Glomerular visceral epithelial cell (primary cell): Measurements from ENCODE around the gene PAN2.
"Not testable (repeated sequence)": the region's sequence is repeated elsewhere in the genome, so short reads cannot be mapped to it uniquely, and the experiment has no call there.

Source experiments
- DNase-seq: peaks from one replicate; pipeline ENCODE4 v3.0.0-alpha.2; 2016; ENCODE audit errors: extremely low spot score

PAN2 gene

GRCh38 chr12:56341616-56342015 is 7.8 kb upstream of the PAN2 start:
- no peak for DNase-seq

- DNase-seq: no peak
Observed at GRCh38 chr12:56339158-56339422, 5.3 kb upstream of the PAN2 start.

GRCh38 chr12:56338308-56339157 is 4.7 kb upstream of the PAN2 start, which contains the start of gene IL23A:
TSS of gene IL23A (plus strand) at chr12:56338884. CDS start at chr12:56339045, 161 bp downstream.
- peak; percentile 85 for DNase-seq

GRCh38 chr12:56337753-56338251 is 4.0 kb upstream of the PAN2 start:
- no peak for DNase-seq

DNA sequence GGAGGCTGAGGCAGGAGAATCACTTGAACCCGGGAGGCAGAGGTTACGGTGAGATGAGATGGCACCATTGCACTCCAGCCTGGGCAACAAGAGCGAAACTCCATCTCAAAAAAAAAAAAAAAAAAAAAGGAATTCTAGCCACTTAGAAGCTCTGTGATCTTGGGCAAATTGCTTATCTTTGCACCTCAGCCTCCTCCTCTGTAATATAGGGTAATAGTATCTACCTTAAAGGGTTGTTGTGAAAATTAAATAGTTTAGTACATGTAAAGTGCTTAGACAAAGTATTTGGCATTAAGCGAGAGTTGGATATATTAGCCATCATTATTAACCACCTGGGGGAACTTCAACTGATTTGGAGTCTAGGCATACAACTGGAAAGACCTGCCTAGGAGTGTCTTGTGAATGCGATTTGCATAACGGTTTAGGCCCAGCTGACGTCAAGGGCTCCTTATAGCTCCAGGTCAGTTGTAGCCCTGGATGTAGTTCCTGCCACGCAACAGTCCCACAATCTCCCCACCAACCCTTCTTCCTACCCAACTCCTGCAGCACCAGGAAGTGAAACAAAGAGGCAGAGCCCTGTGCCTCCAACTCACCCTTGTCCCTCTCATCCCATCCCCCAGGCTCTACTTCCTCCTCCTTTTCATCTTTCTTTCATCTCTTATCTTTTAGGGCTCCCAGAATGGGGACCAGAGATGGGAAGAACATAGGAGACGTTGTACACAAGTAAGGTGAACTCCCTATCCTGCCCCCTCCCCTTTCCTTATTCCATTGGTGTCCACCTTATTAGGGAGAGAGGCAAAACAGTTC is 2.8 kb upstream of the PAN2 start:
- DNase-seq: no peak

DNA sequence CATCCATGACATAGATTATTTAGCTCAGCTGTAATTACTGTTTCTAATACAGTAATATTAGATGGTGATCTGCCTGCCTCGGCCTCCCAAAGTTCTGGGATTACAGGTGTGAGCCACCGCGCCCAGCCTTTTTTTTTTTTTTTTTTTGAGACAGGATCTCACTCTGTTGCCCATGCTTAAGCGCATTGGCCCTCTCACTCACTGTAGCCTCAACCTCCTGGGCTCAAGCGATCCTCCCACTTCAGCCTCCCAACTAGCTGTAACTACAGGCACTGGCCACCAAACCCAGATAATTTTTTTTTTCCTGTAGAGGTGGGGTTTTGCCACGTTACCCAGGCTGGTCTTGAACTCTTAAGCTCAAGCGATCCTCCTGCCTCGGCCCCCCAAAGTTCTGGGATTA is 1.7 kb upstream of the PAN2 start:
- DNase-seq: not testable (repeated sequence)

- DNase-seq: no peak
Observed at GRCh38 chr12:56334490-56334793, 642 bp upstream of the PAN2 start.

- no peak for DNase-seq
Observed at GRCh38 chr12:56333197-56333678, 562 bp downstream of the PAN2 start.

DNA sequence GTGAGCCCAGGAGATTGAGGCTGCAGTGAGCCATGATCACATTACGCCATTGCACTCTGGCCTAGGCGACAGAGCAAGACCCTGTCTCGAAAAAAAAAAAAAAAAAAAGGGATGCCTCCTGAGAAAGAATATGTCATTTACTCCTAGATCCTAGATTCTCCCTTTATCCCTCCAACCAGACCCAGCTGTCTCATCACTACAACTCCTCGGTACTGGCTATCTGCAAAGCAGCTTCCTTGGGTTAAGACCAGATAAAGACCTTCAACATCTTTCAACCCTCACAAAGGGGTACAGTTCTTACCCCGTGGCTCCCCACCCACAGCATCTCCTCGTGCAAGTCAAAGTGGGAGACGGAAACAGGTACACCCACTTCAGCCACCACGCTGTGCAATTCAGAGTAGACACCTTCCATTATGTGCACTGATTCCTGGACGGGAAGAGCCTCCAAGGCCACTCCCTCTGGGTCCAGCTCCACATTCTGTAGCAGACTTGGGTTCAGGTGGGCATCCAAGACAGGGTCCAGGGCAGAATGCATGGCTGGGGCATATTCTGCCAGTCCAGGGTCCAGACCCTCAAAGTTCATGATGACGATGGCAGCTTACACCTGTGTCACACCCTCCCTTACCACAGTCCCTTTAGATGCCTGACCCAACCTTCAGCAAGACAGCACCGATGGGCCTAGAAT is 1.1 kb downstream of the PAN2 start:
- DNase-seq: no peak

GRCh38 chr12:56330936-56331490 is 2.8 kb downstream of the PAN2 start:
- no peak for DNase-seq

DNA sequence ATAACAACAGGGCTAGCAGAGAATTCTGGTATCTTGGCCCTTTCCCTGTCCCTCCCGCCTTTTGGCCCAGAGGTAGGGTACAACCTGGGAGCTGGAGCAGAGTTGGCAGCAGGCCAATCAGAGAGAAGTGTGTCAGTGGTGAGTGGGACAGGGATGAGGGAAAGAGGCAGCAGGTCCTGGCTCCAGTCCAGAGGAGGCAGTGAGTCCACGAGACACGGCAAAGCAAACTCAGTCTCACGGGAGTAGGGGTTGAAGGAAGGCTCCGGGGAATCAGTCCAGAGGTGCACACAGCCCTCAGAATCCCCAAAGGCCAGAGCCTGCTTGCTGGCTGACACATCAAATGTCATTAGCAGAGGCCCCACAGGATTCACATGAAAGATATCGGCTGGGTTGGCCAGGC is 7.3 kb downstream of the PAN2 start:
- no peak for DNase-seq

DNA sequence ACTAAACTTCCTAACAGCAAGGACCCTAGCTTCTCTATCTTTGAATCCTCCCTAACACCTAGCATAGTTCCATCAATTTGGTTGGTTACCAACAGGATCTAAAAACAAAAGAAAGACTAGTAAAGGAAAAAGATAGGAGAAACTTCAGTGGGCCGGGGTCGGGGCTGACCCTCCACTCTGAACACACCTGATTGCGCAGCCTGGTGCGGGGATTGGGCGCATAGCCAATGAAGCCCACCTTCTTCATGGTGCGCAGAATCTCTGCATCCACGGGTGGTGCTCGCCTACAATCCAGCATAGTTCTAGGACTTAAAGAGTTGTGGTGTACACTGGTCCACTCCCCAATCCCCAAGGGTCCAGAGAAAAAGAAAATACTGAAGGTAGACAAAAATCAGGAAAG is 7.7 kb downstream of the PAN2 start:
- DNase-seq: no peak

DNA sequence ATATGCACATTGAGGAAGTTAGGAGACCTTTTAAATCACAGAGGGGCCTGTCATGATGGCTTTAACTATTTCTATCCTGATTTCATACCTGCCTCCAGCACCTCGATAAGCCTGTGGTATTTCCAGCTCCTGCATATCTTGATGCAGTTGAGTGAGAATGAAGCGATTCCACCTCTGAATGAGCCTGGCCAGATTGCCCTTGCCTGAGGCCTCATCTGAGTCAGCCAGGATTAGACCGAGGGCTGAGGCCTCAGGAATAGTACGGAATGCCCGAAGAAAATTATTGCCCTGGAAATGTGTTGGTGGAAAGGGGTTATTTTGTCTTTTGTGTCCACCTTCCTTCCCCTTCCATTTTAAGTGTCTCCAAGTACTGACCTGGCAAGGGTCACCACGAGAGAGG is 9.6 kb downstream of the PAN2 start:
- DNase-seq: no peak

DNA sequence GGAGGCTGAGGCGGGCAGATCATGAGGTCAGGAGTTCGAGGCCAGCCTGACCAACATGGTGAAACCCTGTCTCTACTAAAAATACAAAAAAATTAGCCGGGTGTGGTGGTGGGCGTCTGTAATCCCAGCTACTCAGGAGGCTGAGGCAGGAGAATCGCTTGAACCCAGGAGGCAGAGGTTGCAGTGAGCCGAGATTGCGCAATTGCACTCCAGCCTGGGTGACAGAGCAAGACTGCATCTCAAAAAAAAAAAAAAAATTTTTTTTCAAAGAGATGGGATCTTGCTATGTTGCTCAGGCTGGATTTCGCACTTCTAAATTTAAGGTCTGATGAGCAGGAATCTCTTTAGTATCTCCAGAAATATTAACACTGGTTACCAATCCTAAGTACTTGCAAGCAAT is 12.2 kb downstream of the PAN2 start:
- not testable (repeated sequence) for DNase-seq

DNA sequence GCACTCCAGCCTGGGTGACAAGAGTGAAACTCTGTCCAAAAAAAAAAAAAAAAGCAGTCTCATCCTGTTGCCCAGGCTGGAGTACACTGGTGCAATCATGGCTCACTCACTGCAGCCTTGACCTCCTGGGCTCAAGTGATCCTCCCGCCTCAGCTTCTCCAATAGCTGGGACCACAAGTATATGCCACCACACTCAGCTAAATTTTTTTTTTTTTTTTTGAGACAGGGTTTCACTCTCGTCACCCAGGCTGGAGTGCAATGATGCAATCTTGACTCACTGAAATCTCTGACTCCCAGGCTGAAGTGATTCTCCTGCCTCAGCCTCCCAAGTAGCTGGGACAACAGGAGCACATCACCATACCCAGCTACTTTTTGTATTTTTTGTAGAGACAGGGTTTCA is 12.8 kb downstream of the PAN2 start:
- no peak for DNase-seq

DNA sequence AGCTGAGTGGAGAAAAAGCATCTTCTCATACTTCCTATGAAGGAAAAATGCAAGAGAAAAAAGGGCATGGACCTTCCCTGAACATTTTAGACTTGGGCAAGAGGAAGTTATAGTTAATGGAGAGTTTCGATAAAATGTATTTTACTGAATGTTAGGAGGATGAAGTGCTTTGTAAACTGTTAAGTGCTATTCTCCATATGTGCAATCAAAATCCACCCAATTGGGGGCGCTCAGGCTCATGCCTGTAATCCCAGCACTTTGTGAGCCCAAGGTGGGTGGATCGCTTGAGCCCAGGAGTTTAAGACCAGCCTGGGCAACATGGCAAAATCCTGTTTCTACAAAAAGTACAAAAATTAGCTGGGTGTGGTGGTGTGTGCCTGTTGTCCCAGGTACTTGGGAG is 16.1 kb downstream of the PAN2 start:
- no peak for DNase-seq

GRCh38 chr12:56315622-56316473 is 18.0 kb downstream of the PAN2 start, which contains the start of gene CNPY2:
TSS of gene CNPY2 (minus strand) at chr12:56315988. CDS start at chr12:56315217, 771 bp downstream.
- peak; percentile 99 for DNase-seq

DNA sequence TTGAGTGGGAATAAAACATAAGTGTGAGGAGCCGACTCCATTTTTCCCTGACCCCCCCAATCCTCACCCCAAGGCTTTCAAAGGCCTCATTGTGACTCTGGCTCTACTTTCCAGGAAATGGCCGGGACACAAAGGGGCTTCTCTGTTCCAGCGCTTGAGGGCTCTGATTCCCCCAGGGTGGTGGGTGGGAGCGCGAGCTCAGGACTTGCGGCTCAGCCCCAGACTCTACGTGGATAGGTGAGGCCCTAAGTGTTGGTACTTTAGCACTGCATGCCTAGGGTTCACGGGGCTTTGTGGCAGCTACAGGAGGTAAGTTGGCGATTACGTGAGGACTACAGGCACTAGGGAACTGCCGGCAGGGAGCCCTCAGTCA is 18.6 kb downstream of the PAN2 start:
- DNase-seq: no peak

GRCh38 chr12:56311003-56311402 is 22.8 kb downstream of the PAN2 start:
- no peak for DNase-seq

- DNase-seq: no peak
Observed at GRCh38 chr12:56308714-56309113, 25.1 kb downstream of the PAN2 start.
